Renal pelvis (tissue), 4 donors: ENCODE results near the gene CACNG1. TPM values are rescaled to one million over a fixed set of nuclear protein-coding genes. Genes with fewer than 3 reads are reported as not detected.

Experiments used
- DNase-seq: peaks from one replicate; pipeline ENCODE4 v3.0.0-alpha.2; 2013
- polyA plus RNA-seq, 3 donors: library from polyadenylated mRNA; unstranded; fragments of 120-200 nt; gene quantifications; one replicate each; pipeline ENCODE4 v1.2.1, GENCODE V29; 2013; ENCODE audit not compliant: insufficient read length in 3 of 3

Gene CACNG1
- polyA plus RNA-seq, 3 donors: 0.09 TPM; not detected in 2

DNA sequence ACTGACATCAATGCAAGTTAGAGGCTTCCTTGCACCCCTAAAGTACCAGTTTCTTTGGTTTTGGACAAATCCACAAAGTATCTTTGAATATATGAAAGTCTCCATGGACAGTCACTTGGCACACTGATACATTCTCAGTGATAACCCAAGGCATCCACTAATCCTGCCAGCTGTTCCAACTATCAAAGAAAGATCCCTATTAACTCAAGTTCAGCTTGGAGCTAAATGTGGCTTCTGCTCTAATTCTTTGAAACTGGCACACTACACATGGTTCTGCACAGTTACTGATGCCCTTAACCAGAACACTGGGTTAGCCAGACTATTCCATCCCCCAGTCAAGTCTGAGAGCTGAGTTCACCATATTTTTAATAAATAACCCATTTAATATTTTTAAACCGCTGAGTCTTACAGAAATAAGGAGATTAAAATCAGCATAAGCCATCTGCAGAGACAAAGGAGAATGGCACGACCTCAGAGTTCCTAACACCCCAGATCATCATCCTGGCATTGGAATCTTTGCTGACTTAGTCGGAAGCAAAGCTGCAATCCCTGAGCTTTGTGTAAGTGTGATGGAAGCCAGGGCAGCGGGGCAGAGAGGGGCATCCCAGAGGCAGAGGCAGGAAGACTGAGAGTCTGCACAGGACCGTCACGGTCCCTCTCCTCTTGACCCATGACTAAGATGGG lies 6.3 kb downstream of the CACNG1 start:
- no peak for DNase-seq

DNA sequence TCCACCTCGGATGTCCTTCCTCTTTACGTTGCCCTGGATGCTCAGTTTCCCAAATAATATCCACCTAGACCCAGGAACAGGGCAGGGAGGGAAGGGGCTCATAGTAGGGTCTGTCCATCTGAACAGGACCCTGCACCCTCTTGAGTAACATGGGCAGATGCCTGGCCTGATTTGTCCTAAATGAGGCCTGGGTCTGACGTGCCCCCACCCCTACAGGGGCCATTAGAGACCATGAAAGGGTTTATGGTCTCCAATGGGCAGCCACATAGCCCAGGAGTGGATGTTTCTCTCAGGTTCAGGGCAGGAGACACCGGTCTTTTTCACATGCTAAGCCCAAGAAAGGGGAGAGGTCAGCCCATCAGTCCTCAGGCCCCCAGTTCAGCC lies 6.8 kb downstream of the CACNG1 start:
- no peak for DNase-seq

DNA sequence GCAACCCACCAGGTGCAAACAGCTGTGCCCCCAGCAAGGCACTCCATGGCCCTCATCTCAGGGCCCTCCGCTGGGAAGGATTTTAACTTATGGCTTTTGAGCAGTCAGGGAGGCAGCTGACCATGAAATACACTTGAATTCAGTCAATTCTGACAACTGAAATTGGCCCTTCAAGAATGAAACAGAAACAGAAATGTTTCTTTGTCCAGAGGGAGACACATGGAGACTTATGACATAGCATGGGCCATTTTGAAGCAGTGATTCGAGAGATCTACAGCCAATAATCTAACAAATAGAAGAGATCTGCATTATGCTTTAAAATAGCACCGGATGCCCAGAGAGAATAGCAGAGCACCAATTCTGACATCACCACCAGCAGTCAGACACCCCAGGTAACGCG lies 7.5 kb downstream of the CACNG1 start:
- no peak for DNase-seq

DNA sequence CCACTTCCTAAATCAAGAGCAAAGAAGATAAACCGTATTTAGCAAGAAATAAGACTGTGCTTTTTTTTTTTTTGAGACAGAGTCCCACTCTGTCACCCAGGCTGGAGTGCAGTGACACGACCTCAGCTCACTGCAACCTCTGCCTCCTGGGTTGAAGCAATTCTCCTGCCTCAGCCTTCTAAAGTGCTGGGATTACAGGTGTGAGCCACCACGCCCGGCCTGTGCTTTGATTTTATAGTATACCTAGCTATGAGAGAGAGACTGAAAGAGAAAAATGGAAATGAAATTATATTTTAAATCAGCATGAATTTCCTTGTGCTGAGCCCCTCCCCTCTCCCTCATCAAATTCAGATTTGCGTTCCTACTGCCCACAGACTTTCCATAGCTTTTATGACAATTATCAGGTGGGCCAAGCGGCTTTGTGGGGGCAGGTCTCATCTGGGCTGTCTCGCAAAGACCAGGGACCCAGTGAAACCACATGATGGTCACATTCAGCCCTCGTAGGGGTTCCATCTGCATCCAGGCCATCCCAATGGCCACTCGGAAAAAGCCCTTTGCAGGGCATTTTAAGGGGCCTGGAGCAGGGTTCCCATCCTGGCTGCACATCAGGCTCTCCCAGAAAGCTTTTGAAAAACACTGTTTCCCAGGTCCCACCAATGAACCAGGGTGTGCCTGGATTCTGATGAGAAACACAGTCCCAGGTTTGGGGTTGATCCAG lies 8.5 kb downstream of the CACNG1 start:
- no peak for DNase-seq

DNA sequence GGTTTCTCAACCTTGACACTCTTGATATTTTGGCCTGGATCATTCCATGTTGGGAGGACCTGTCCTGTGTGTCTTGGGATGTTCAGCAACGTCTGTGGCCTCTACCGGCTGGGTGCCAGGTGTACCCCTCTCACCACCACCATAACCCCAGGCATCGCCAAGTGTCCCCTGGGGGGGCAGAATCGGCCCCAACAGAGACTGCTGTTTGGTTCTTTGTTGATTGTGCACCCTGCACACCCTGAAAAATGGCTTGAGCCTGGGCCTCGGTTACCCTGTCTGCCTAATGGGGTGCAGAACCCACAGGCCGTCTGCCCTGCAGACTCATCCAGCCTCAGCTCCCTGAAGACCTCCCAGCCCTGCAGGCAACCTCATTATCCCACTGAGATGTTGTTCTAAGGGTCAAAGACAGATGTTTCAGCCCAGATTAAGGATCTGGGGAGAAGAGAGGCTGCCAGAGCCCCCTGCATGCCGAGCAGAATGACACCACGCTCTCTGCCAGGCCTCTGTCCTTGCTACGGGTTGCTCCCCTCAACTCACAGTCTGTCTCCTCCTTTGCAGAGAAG lies 9.2 kb downstream of the CACNG1 start:
- DNase-seq: no peak

DNA sequence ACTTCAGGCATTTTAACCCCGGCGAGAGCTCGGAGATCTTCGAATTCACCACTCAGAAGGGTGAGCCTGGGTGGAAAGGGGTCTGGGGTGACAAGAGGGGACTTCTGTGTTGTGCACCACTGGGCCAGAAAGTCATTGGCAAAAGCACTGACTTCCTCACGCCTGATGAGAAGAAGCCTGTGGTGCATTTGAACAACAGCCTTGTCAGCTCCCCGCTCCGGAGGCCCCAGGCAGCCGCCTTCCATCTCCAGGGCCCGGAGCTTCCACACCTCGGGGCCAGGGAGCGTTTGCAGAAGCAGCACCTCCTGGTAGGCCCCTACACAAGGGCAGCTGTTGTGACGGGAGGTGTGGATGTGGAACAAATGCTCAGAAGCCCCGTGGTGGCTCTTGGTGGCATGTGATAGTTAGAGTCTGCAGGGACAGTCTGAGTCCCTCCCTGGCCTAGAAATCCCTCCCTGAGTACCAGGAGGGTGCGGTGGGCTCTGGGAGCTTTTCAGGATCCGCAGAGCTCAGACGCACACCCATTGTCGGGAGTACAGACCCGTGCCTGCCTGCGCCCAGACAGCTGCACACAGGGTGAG lies 9.7 kb downstream of the CACNG1 start:
- no peak for DNase-seq

DNA sequence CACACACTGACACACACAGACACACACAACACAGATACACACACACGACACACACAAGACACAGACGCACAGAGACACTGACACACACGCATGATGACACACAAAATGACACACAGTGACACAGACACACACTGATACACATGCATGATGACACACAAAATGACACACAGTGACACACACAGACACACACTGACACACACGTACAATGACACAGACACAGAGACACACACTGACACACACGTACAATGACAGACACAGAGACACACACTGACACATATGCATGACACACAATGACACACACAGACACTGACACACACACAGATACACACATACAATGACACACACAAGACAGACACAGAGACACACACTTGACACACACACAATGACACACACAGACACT lies 10.3 kb downstream of the CACNG1 start:
- DNase-seq: no peak

DNA sequence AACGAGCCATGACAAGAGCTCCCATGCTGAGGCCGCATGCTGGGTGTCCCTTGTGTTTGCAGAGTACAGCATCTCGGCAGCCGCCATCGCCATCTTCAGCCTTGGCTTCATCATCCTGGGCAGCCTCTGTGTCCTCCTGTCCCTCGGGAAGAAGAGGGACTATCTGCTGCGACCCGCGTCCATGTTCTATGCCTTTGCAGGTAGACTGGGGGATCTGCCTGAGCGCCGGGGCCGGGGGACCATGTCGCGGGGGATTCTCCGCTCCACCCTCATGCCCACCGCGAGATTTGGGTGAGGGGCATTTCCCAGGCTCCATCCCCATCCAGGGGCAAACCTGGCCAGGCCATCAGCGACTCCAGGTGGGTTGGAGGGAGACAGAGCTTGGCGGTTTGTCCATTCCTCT lies 10.7 kb downstream of the CACNG1 start:
- no peak for DNase-seq

DNA sequence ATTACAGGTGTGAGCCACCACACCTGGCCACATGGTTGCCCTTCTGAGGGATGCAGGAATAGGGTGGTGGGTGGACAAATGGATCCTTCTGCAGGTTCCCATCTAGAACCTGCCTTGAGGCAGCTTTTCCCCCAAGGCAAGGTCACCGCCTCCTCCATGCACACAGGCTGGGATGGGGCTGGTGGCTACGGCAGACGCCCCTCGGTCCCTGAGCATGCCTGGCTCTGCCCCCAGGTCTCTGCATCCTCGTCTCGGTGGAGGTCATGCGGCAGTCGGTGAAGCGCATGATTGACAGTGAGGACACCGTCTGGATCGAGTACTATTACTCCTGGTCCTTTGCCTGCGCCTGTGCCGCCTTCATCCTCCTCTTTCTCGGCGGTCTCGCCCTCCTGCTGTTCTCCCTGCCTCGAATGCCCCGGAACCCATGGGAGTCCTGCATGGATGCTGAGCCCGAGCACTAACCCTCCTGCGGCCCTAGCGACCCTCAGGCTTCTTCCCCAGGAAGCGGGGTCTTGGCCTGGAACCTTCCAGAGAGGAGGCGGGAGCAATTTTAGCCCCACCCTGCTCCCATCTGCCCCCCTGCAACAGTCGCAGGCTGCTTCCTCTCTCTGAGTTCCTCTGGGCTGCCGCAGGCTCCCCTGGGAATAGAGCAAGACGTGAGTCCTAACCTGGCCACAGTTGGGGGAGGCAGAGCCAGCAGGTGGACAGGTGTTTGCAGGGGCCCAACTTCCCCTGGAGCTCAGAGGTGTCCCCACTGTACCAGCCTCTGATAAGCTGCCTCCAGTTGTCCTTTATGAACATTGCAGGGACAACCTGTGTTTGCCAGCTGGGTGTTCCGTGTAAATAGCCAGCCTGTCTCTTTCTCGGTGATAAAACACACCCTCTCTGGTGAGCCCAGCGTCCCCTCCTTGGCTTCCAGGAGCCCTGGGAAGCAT lies 11.7 kb downstream of the CACNG1 start:
- no peak for DNase-seq

DNA sequence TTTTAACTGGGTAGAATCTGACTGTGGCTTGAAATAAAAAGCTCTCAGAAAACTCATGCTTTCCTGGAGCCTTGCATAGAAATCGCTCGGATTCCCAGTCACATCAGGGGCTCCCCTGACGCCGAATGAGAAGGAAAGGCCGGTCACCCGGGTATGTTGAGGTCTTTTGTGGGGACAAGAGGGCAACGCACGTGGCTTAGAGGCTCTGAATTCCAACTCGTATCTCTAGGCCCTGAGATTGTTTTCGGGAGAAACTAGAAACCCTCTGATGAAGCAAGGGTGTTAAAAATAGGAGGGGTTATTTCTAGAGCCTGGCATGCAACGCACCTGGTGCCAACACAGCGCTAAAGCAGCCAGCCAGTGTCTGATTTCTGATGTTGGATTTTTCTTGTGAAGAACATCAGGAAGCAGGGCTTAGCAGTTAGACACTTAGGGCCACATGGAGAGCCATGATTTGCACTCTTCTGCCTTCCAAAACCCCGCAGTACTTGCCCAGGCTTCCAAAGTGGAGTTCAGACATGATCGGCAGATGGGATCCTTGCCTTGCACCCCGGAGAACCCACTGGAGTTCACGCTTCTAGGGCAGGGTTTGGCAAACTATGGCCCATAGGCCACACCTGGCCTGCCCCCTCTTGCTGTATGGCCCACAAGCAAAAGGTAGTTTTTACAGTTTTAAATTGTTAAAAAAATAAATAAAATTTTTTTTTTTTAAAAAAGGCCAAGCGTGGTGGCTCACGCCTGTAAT lies 12.6 kb downstream of the CACNG1 start:
- no peak for DNase-seq

DNA sequence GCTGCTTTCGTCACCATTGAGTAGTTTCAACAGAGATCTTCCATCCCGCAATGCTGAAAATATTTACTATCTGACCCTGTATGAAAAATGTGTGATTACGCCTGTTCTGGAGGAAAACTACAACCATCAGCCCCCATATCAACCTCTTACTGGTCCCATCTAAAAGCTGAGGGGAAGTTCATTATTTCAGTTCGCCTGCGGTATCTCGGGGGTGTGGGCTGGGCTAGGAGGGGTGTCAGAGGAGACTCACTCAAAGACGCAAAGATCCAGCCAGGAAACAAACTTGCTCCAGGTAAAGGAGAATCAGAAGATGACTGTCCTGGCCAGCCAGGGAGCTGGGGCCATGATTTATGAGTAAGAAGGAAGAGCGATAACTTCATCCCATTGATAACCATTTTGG lies 13.7 kb downstream of the CACNG1 start:
- DNase-seq: no peak

DNA sequence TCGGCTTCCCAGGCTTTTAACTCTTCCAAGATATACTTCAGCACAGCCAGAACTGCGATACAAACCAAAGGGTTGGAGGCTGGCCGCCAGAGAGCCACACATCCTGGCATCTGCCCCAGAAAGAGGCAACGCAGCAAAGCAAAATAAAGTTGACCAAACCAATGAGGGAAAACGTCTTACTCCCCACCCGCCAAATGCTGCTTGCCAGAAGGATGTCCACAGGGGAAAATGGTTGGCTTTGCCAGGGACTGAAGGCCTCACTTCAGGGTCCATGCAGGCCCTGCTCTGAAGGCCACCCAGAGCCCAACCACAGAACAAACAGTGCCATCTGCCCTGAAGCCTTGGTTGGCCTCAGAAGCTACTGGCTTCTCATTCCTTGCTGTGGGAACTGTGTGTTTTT lies 15.0 kb downstream of the CACNG1 start:
- DNase-seq: no peak

DNA sequence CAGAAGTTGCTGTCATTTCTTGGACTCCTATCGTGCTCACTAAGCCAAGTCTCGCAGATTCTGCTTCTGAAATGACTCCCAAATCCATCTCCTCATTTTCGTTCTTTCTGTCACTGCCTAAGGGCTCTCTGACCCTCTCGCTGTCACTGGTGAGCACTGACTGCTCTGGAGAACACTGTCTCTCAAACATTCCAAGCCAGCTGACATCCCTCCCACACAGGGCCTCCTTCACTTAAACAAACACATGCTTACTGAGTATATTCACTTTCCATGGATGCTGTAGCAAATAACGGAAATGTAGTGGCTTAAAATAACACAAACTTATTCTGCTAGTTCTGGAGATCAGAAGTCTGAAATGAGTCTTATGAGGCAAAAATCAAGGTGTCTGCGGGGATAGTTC lies 18.8 kb downstream of the CACNG1 start:
- DNase-seq: peak; percentile 53

DNA sequence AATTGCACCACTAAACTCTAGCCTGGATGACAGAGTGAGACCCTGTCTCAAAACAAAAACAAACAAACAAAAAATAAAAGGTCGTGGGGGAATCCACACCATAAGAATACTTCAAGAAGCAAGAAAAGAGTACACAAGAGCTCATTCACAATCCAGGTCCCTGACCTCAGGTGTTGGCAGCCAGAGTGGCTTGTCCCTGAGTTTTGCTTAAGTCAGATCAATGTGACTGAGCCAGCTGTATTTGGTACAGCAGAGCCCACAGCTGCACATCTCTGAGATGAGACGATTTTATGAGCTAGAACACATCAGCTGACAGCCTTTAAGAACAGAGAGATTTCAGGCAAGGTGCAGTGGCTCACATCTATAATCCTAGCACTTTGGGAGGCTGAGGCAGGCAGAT lies 22.4 kb downstream of the CACNG1 start:
- DNase-seq: no peak

DNA sequence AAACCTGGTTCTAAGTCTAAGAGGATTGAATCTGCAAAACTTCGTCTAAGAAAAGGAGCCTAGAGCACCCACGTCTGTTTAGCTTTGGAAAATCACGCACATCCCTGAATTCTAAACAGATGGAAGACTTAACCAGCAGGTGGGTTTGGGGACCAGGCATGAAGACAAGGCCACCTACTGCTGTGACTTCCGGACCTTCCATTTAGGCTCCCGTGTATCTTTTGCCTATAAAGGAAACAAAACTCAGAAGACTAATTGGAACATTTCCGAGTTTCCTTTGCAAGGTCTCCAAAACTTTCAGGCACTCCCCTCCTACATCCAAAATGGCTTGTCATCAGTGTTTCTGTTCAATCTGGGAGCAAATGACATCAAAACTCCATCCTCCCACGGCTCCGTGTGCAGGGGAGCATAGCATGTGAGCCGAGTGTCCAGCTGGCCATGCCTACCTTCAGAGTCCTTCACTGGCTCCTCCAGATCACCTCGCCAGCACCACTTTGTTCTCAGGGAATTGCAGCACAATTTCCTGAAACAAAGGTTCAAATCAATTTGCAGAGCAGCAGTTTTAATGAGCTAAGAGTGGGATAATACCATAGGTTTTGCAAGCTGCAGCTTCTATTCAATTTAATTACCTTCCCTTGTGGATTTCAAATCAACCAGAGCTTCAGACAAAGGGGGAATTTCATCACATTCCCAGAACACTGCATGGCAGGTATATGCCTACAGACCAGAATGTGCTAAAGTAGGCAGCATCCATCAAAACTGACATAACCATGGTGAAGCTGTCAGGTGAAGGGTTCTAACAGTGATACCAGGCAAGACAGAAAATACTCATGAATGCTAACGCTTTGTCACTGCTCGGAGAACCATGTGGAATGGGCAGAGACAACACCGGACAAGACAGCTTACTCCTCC lies 23.5 kb downstream of the CACNG1 start:
- peak; percentile 37 for DNase-seq

DNA sequence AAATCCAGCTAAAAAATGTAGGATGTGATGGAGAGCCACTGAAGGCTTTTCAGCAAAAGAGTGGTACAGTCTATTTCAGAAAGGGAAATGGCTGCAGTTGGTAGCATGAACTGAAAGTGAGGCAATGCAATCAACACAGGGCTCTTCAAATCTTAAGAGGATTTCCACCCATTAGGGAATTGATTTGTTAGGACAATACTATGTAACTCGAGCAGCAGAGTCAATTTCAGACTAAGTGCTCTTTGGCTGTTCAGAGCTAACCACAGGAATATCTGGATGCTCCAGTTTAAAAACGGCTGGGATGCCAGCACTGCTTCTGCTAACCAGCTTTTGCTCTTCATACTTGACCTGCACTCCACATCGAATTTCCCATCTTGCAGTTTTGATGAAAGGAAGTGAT lies 24.6 kb downstream of the CACNG1 start:
- DNase-seq: no peak

DNA sequence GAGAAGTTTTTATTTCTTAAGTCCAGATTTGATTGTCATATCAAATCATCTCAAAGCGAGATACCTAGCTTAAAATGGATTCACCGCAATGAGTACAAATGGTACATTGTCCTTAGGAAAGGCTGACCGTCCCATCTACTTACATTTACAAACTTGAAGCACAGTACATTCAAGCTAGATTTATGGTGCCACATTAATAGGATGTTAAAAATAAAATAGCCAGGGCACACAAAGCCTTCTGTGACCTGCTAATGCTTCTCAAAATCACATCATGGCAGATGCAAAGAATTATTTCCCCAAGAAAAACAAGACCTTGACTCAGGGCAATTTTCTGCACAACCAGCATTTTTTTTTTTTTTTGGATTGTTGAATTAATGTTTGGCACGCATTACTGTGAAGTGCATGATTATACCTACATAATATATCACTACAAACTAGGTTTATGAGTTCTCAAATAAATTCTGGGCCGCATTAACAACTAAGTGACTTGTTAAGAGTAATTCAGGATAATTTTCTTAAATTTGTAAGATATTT lies 25.3 kb downstream of the CACNG1 start:
- DNase-seq: no peak

DNA sequence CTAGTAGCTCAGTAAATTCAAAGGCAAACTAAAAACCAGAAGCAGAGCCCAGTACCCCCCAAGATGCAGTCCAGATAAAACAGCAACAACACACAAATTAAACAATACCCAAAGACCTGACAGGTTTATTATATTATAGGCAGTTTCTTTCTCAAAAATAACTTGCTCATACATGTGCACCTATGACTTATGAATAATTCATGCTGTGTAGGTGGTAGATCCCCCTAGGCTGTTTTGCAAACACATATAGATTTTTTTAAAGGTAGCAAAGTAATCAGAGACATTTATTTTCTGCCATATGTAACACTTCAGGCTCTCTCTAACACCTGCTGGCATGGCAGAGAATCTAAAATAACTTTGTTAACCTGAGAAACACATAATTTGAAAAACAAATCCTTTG lies 27.2 kb downstream of the CACNG1 start:
- no peak for DNase-seq

DNA sequence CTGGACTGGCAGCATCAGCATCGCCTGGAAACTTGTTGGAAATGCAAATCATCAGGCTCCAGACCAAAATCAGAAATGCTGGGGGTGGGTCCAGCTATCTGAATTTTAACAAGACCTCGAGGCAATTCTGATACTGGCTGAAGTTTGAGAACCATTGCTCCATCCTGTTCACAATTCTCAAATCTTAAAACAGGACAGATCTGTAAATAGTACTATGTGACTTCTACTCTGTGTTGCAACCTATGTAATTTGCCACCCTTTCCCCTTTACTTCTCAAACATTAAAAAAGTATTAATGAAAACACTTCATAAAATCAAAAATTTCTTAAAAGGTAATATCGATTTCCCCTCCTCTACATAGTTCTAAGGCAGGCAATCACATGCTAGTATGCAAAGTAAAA lies 28.5 kb downstream of the CACNG1 start:
- no peak for DNase-seq

DNA sequence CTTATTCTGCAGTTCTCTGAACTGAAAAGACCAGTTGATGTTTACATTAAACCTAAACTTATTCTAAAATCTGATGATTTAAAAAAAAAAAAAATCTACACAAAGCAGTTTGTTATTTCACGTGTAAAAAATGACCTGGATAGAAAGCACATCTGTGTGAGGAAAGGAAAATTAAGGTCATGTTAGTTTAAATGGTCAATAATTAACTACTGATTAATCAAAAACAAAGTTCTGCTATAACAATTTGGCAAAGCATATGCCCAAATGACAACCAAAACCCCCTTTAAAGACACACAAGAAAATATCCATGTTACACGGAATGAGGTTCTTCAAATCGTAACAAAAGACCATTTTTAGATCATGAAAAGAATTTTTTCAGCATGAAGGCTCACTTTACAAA lies 30.4 kb downstream of the CACNG1 start:
- no peak for DNase-seq
